ENCODE data around the gene LRRC8E. TPM values are rescaled to one million over a fixed set of nuclear protein-coding genes. Genes with fewer than 3 reads are reported as not detected.
A peak's percentile ranks its signal among the peaks of the same experiment; 100 is the strongest.

Gene LRRC8E
- total and polyA plus RNA-seq, 5 donors: 0.36 to 1.2 (median 0.95) TPM

DNA sequence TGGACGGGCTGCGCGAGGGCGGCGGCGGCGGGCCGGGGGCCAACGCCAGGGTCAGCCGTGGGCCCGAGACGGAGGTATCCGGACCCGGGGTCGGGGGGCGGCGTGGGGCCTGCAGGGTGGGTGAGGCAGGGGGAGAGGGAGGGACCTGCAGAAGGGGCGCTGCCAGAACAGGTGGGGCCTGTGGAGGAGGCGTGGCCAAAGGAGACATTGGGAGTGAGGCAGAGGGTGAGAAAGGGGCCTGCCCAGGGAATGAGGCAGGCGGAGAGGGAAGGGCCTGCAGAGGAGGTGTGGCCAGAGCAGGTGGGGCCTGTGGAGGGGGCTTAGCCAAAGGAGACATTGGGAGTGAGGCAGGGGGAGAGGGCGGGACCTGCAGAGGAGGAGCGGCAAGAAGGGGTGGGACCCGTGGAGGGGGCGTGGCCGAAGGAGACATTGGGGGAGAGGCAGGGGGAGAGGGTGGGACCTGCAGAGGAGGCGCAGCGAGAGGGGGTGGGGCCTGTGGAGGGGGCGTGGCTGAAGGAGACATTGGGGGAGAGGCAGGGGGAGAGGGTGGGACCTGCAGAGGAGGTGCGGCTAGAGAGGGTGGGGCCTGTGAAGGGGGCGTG, 18.3 kb upstream of the LRRC8E start:
- peaks cover 3% of the 10 kb centered on the region for H3K4me1 ChIP-seq (ENCODE audit: control insufficient read depth, insufficient read depth, low read length)
- intact Hi-C loops (cut with DNase I): no loop called here
- 23% methylated on average over 30 of the region's 30 CpGs for WGBS
- ATAC-seq (peak; percentile 1 to 6), DNase-seq (peak; percentile 61 to 87 (median 82))
- H3K4me3 ChIP-seq (ENCODE audit: low read length): peak overlapping the region; percentile 29
- no peak overlapping the region for H3K27ac ChIP-seq (ENCODE audit: low read length)
- no peaks in the 10 kb centered on the region for H3K27me3 ChIP-seq (ENCODE audit: control insufficient read depth, insufficient read depth)
- H3K9me3 ChIP-seq (ENCODE audit: control insufficient read depth, low read length): no peaks in the 10 kb centered on the region

DNA sequence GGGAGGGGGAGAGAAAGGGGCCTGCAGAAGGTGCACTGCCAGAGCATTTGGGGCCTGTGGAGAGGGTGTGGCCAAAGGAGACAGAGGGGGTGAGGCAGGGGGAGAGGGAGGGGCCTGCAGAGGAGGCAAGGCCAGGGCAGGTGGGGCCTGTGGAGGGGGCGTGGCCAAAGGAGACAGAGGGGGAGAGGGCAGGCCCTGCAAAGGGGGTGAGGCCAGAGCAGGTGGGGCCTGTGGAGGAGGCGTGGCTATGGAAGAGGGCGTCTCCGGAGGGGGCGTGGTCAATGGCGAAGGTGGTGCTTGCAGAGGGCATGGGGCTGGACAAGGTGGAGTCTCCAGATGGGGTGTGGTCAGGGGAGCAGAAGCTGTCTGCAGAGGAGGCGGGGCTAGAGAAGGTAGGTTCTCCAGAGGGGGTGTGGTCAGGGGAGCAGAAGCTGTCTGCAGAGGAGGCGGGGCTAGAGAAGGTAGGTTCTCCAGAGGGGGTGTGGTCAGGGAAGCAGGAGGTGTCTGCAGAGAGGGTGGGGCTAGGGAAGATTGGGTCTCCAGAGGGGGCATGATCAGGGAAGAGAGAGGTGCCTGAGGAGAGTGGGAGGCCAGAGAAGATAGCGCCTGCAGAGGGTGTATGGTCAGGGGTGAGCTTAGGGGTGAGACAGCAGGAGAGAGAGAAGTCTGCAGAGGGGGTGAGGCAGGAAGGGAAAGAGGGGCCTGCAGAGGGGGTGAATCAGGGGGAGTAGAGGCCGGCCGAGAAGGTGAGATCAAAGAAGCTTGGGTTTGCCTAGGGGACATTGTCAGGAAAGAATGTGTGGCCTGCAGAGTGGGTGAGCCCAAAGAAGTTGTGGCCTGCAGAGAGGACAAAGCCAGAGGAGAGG, 17.5 kb upstream of the LRRC8E start:
- WGBS: 69% methylated on average over 11 of the region's 11 CpGs
- H3K4me3 ChIP-seq (ENCODE audit: low read length): no peak overlapping the region
- no peak for ATAC-seq
- H3K9me3 ChIP-seq (ENCODE audit: control insufficient read depth, low read length): no peaks in the 10 kb centered on the region
- DNase-seq: peak; percentile 45 to 87 (median 78)
- H3K27me3 ChIP-seq (ENCODE audit: control insufficient read depth, insufficient read depth): no peaks in the 10 kb centered on the region
- peaks cover 3% of the 10 kb centered on the region for H3K4me1 ChIP-seq (ENCODE audit: control insufficient read depth, insufficient read depth, low read length)
- no peak overlapping the region for H3K27ac ChIP-seq (ENCODE audit: low read length)
- intact Hi-C loops (cut with DNase I): no loop called here

DNA sequence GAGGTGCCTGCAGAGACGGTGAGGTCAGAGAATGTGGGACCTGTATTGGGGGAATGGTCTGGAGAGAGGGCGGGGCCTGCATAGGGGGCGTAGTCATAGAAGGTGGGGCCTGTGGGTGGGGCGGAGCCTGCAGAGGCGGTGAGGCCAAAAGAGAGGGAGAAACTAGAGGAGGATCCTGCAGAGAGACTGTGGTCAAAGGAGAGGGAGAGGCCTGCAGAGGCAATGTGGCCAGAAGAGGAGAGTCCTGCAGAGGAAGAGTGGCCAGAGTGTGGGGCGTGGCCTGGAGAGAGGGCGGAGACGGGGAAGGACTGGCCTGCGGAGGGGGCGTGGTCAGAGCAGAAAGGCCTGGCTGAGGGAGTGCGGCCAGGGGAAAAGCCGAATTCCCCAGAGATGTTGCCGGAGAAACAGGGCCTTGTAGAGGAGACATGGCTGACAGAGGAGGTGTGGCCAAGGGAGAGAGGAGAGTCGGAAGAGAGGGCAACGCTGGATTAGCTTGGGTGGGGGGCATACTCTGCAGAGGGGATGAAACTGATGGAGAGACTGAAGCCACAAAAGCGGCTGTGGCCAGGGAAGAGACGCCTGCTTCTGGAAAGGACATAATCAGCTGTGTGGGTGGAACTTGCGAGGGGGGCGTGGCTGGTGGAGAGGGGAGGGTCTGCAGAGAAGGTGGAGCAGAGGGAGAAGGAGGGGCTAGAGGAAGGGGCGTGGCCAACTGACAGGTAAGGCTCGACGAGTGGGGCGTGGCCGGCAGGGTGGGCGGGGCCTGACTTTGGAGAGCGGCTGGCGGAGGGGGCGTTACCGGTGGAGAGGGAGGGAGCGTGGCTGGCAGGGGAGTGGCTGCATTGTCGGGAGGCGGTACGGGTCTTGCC, 16.6 kb upstream of the LRRC8E start:
- H3K4me3 ChIP-seq (ENCODE audit: low read length): no peak overlapping the region
- no peaks in the 10 kb centered on the region for H3K9me3 ChIP-seq (ENCODE audit: control insufficient read depth, low read length)
- 7% methylated on average over 33 of the region's 33 CpGs for WGBS
- no peaks in the 10 kb centered on the region for H3K27me3 ChIP-seq (ENCODE audit: control insufficient read depth, insufficient read depth)
- ATAC-seq (peak; percentile 63 to 66), DNase-seq (peak; percentile 88 to 95 (median 92))
- no peak overlapping the region for H3K27ac ChIP-seq (ENCODE audit: low read length)
- H3K4me1 ChIP-seq (ENCODE audit: control insufficient read depth, insufficient read depth, low read length): peaks cover 3% of the 10 kb centered on the region
- intact Hi-C loops (cut with DNase I): no loop called here

DNA sequence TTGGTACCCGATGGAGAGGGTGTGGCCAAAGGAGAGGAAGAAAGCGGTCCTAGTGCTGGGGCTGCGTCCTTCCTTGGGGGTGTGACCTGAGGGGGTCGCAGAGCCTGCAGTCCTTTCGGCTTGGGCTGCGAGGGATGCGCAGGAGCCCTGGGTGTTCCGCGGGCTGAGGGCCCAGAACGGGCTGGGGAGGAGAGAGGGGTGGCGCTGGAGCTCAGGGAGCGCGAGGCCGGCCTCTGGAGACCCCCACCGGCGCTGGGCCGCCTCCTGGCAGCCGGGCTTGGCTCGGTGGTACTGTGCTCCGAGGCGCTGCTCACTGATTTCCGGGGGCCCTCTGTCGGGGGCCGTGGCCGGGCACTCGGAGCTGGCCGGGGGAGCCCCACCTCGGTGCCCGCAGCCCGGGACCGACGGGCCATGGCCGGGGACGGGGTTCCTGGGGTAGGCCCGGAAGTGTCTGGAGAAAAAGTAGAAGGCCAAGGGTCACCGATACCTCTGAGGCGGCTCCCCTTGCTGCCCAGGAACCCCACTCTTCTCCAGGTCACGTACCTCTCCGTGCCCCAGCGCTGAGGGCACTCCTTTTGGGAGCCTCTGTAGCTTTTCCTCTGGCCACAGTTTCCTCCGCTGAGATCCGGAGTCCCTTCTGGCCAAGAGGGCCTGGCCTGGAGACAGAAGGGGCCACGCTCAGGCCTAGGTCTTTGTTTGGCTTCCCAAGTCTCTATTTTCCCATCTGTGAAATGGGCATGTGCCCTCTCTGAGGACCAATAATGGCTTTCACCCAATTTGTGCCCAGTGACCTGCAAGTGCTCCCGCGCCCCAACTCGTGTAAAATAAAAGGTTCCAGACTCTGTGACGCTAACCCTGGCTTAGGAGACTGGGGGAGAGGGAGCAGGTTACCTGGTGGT, 15.8 kb upstream of the LRRC8E start:
- no peak overlapping the region for H3K27ac ChIP-seq (ENCODE audit: low read length)
- no peaks in the 10 kb centered on the region for H3K9me3 ChIP-seq (ENCODE audit: control insufficient read depth, low read length)
- intact Hi-C loops (cut with DNase I): no loop called here
- peaks cover 3% of the 10 kb centered on the region for H3K4me1 ChIP-seq (ENCODE audit: control insufficient read depth, insufficient read depth, low read length)
- no peak for ATAC-seq
- H3K4me3 ChIP-seq (ENCODE audit: low read length): no peak overlapping the region
- peak in 1 of 3 donors; percentile 75 for DNase-seq
- 52% methylated on average over 47 of the region's 47 CpGs for WGBS
- H3K27me3 ChIP-seq (ENCODE audit: control insufficient read depth, insufficient read depth): no peaks in the 10 kb centered on the region

DNA sequence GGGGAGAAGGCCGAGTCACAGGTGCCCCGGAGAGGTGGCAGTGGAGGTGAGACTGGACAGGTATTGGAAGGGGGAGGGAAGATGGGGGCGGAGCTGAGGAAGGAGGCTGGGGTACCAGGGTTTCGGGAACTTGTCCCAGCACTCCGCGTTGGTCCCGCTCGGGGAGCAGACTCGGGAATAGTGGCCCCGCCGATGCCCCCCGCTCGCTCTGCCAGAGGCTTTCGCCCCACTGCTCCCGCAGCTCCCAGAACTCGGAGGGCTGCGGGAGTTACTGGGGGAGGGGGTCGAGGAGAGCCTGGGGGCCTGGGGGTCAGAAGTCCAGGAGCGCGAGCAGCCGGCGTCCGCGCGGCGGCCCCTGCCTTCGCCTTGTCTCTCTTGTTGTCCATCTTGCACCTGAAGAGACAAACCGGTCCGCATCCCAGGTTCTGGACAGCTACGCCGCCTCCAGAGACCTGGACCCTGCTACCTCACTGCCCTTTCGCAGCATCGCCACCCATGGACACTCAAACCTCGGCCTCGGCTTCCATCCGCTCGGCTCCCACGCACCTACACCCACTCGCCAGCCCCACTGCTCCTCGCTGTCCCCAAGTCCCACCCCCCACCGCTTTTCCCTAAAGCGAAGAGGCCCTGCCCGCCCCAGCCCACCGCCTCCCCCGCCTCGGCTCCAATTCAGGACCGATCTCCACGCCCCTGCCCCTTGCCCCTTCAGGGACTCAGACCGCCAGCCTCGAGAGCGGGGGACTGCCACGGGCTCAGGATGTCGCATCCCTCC, 14.8 kb upstream of the LRRC8E start:
- peaks cover 3% of the 10 kb centered on the region for H3K4me1 ChIP-seq (ENCODE audit: control insufficient read depth, insufficient read depth, low read length)
- no peaks in the 10 kb centered on the region for H3K27me3 ChIP-seq (ENCODE audit: control insufficient read depth, insufficient read depth)
- intact Hi-C loops (cut with DNase I): no loop called here
- peak overlapping the region; percentile 49 for H3K4me3 ChIP-seq (ENCODE audit: low read length)
- ATAC-seq (no peak), DNase-seq (peak in 2 of 3 donors; percentile 46 to 62)
- no peaks in the 10 kb centered on the region for H3K9me3 ChIP-seq (ENCODE audit: control insufficient read depth, low read length)
- 13% methylated on average over 53 of the region's 53 CpGs for WGBS
- H3K27ac ChIP-seq (ENCODE audit: low read length): no peak overlapping the region

DNA sequence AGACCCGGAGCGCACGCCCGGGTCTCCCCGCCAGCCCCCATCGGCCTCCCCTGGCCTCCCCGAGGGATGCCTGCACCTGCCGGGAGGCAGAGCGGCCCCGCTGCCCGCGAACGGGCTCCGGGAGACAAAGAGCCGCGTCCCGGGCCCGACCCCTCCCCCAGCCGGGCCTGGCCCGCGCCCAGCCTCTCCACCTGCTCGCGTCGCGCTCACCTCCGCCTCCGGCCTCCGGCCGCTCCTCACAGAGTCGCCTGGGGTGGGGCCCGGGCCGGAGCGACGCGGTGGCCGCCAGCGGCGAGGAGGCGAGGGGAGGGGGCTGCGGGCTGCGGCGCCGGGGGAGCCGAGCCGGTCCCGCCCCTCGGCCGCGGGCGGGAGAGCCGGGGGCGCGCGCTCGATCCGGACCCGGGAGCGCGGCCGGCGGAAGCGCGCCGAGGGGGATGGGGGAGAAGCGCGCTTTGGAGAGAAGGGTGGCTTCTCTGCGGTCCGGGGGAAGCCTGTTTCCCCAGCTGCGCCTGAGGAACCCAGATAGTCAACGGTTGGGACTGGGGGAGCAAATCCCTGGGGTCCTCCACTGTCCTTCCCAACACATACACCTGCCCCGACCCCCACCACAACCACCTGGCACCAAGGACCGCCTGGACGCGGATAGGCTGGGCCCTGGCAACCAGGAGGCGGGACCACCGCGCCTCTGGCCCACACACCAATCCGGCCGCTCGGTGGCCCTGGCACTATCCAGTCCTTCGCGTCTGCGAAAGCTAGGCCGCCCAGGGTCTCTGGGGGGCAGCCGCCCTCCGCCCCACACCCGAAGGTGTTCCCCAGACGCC, 14.0 kb upstream of the LRRC8E start, which contains the start of gene PRR36:
Gene PRR36 (minus strand): TSS at position 315 of the 821 bp plus-strand sequence. CDS start 701 bp downstream, outside the sequence.
- peak in 2 of 3 donors; percentile 73 to 78 for DNase-seq
- WGBS: 1% methylated on average over 88 of the region's 88 CpGs
- peak within 1 kb of the TSS; percentile 49 for H3K4me3 ChIP-seq (ENCODE audit: low read length)
- no peaks in the 10 kb centered on the region for H3K9me3 ChIP-seq (ENCODE audit: control insufficient read depth, low read length)
- H3K4me1 ChIP-seq (ENCODE audit: control insufficient read depth, insufficient read depth, low read length): peaks cover 3% of the 10 kb centered on the region
- no peak within 1 kb of the TSS for H3K27ac ChIP-seq (ENCODE audit: low read length)
- intact Hi-C loops (cut with DNase I): no loop called here
- no peaks in the 10 kb centered on the region for H3K27me3 ChIP-seq (ENCODE audit: control insufficient read depth, insufficient read depth)
- ATAC-seq: no peak

DNA sequence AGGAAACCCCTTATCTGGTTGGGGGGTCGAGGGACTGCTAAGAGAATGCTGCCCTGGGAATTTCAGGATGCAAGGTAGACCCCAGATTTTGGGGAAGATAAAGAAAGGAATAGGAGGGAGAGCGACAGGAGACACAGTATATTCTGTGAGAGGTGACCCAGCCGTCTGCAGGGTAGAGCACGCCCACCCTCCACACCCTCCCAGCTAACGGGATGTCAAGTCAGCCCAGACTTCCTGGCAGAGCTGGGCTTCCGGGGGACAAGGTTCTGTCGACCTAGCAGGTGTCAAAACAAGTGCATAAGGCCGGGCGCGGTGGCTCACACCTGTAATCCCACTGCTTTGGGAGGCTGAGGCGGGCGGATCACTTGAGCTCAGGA, 13.4 kb upstream of the LRRC8E start:
- Histone ChIP-seq H3K27me3 (ENCODE audit: control insufficient read depth, insufficient read depth) (no peaks in the 10 kb centered on the region), H3K4me1 (ENCODE audit: control insufficient read depth, insufficient read depth, low read length) (peaks cover 3% of the 10 kb centered on the region), H3K4me3 (ENCODE audit: low read length) (no peak overlapping the region), H3K27ac (ENCODE audit: low read length) (no peak overlapping the region), H3K9me3 (ENCODE audit: control insufficient read depth, low read length) (no peaks in the 10 kb centered on the region)
- intact Hi-C loops (cut with DNase I): no loop called here
- WGBS: 41% methylated on average over 12 of the region's 12 CpGs
- ATAC-seq (no peak), DNase-seq (no peak)

DNA sequence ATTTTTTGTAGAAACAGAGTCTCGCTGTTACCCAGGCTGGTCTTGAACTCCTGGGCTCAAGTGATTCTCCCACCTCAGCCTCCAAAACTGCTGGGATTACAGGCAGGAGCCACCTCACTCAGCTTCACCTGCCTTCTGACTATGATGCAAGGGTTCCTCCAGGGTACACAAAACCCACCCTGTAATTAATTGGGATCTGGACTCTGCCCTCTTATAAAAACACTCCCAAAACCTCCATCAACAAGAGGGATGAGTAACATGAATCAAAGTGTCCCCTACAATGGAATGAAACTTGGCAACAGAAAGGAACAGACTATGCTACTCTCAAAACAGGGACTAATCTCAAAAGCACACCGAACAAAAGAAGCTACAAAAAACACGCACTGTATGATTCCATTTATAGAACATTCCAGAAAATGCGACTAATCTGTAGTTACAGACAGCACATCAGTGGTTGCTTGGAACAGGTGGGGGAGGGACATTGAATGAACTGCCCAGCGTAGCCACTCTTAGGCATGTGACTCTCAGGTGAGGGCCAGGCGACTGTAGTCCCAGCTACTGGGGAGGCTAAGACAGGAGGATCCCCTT, 11.0 kb upstream of the LRRC8E start:
- intact Hi-C loops (cut with DNase I): no loop called here
- Histone ChIP-seq H3K4me3 (ENCODE audit: low read length) (no peak overlapping the region), H3K4me1 (ENCODE audit: control insufficient read depth, insufficient read depth, low read length) (no peaks in the 10 kb centered on the region), H3K9me3 (ENCODE audit: control insufficient read depth, low read length) (no peaks in the 10 kb centered on the region), H3K27me3 (ENCODE audit: control insufficient read depth, insufficient read depth) (no peaks in the 10 kb centered on the region), H3K27ac (ENCODE audit: low read length) (no peak overlapping the region)
- DNase-seq: no peak
- WGBS: 62% methylated on average over 6 of the region's 6 CpGs
- no peak for ATAC-seq
